ENCODE measurements around the gene FRRS1L.

Gene FRRS1L

DNA sequence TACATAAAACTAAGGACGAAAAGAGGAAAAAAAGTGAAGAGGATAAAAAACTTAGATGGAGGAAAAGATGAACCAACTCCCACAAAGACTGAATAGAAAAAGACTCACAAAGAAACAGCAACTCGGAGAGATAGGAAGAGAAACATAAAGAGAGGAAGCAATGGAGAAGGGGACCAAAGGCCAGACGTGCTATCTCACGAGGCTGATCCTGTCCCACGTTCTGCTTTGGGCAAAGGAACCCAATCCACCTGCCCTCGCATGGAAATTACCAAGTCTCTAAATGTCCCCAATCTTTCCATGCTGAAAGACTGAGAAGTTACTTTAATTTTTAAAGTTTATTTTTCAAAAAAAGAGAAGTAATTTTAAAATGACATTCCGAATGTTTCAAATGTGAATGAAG is 83.9 kb downstream of the FRRS1L start:
- Histone ChIP-seq H2AFZ (ENCODE audit: low read depth, low read length) (no peak overlapping the region), H3K27me3 (ENCODE audit: insufficient read depth, low read length) (no peaks in the 10 kb centered on the region), H3K4me1 (ENCODE audit: insufficient read depth, low read length) (no peaks in the 10 kb centered on the region), H3K4me3 (ENCODE audit: low read length) (no peak overlapping the region), H3K9me3 (ENCODE audit: low read length) (no peaks in the 10 kb centered on the region), H3K36me3 (ENCODE audit: insufficient read depth, low read length) (peaks cover 78% of the 10 kb centered on the region)

DNA sequence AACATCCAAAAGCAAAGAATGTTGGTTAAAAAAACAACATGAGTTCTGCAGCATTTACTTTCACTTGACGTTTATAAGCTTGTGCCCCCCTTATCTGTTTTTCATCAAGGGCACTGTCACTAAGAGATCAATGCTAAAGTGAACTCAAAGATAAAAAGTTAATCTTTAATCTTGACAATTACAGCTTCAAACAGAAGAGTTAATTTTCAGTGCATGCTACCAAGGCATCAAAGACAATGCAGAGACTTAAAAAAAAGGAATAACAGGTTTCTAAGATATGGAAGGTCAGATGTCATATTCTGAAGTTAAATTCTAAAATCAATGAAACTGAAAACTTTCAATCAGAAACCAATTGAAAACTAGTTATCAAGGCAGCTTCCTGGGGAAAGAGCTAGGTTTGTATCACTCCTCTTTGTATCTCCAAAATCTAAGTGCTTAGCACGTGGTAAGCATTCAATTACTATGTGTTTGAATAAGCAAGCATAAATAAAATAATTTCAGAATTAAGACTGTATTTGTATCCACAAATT is 84.9 kb downstream of the FRRS1L start:
- H3K4me3 ChIP-seq (ENCODE audit: low read length) = no peak overlapping the region
- no peaks in the 10 kb centered on the region for H3K9me3 ChIP-seq (ENCODE audit: low read length)
- no peak overlapping the region for H2AFZ ChIP-seq (ENCODE audit: low read depth, low read length)
- H3K27me3 ChIP-seq (ENCODE audit: insufficient read depth, low read length) = no peaks in the 10 kb centered on the region
- H3K4me1 ChIP-seq (ENCODE audit: insufficient read depth, low read length) = no peaks in the 10 kb centered on the region
- peaks cover 74% of the 10 kb centered on the region for H3K36me3 ChIP-seq (ENCODE audit: insufficient read depth, low read length)

All from neuron (in vitro differentiated cells).